SK-N-SH (cell line): ENCODE measurements around the gene SRRT. TPM values are rescaled to one million over a fixed set of nuclear protein-coding genes. Genes with fewer than 3 reads are reported as not detected.

Source experiments
- CTCF ChIA-PET: fragments of 300-600, 350-600 bp; formaldehyde crosslinking; extraction: SDS; loops from one replicate; lab custom pipeline; 2021; lab: Yijun Ruan, JAX
- POLR2A ChIA-PET: fragments of 350-600 bp; sonication (Branson Sonifier 250); formaldehyde crosslinking; extraction: SDS; loops from one replicate; lab custom pipeline; 2020; ENCODE audit warnings: antibody characterized with exemption, inconsistent platforms; lab: Yijun Ruan, JAX
- DNase-seq: peaks from one replicate; pipeline ENCODE4 v3.0.0; 2012
- H2AFZ ChIP-seq: fragments of 200-600 bp; sonication (generic); 2 replicates; pipeline ENCODE4 v1.8.1; 2016; ENCODE audit warnings: antibody characterized with exemption, mild to moderate bottlenecking, low read depth
- H3F3A ChIP-seq: fragments of 200-600 bp; sonication (generic); replicated peaks from 2 replicates; pipeline ENCODE3; 2016; ENCODE audit warnings: antibody characterized with exemption, mild to moderate bottlenecking; ENCODE audit not compliant: insufficient read depth
- H3K27ac ChIP-seq, 2 experiments: fragments of 200-500 bp in 1 of 2; fragments of 200-600 bp in 1 of 2; sonication (Bioruptor generic) in 1 of 2; sonication (generic), shearing (Covaris generic) in 1 of 2; 2 replicates each; pipeline versions ENCODE4 v1.5.1 to v1.6.1; 2014 to 2016; ENCODE audit warnings: low read depth in 2 of 2, inconsistent platforms in 1 of 2, low read length in 1 of 2, mild to moderate bottlenecking in 1 of 2, mixed read lengths in 1 of 2
- H3K27me3 ChIP-seq: fragments of 200-600 bp; sonication (generic), shearing (Covaris generic); 2 replicates; pipeline ENCODE4 v1.6.1; 2016; ENCODE audit warnings: mixed run types; ENCODE audit not compliant: insufficient read depth
- H3K36me3 ChIP-seq, 2 experiments: fragments of 200-500 bp in 1 of 2; fragments of 200-600 bp in 1 of 2; sonication (Bioruptor generic) in 1 of 2; sonication (generic) in 1 of 2; replicated peaks in 1 of 2; 2 replicates each; pipeline versions ENCODE3 to v1.5.1; 2014 to 2016; ENCODE audit warnings: low read length in 1 of 2, mild to moderate bottlenecking in 1 of 2; ENCODE audit not compliant: insufficient read depth in 2 of 2, control insufficient read depth in 1 of 2
- H3K4me1 ChIP-seq, 2 experiments: fragments of 200-500 bp in 1 of 2; fragments of 200-600 bp in 1 of 2; sonication (Bioruptor generic) in 1 of 2; sonication (generic), shearing (Covaris generic) in 1 of 2; 2 replicates each; pipeline versions ENCODE4 v1.5.1 to v1.6.1; 2014 to 2016; ENCODE audit warnings: low read depth in 1 of 2, low read length in 1 of 2, mixed run types in 1 of 2; ENCODE audit not compliant: insufficient read depth in 2 of 2, control insufficient read depth in 1 of 2
- H3K4me2 ChIP-seq: fragments of 200-600 bp; sonication (generic), shearing (Covaris generic); 2 replicates; pipeline ENCODE4 v1.6.1; 2017; ENCODE audit warnings: mixed run types
- H3K4me3 ChIP-seq, 2 experiments: fragments of 200-500 bp in 1 of 2; fragments of 200-600 bp in 1 of 2; sonication (Bioruptor generic) in 1 of 2; sonication (generic), shearing (Covaris generic) in 1 of 2; 2 replicates each; pipeline versions ENCODE4 v1.5.1 to v1.8.1; 2014 to 2016; ENCODE audit warnings: low read depth in 2 of 2, inconsistent platforms in 1 of 2, low read length in 1 of 2, mild to moderate bottlenecking in 1 of 2, mixed read lengths in 1 of 2, moderate library complexity in 1 of 2
- H3K79me2 ChIP-seq: fragments of 200-600 bp; sonication (generic); 2 replicates; pipeline ENCODE4 v1.8.1; 2017; ENCODE audit warnings: mild to moderate bottlenecking; ENCODE audit not compliant: insufficient read depth
- H3K9ac ChIP-seq: fragments of 200-600 bp; sonication (generic); 2 replicates; pipeline ENCODE4 v1.6.1; 2017; ENCODE audit warnings: mixed run types
- H3K9me2 ChIP-seq: fragments of 200-600 bp; sonication (generic); 2 replicates; pipeline ENCODE4 v1.6.1; 2017; ENCODE audit warnings: mixed run types
- H3K9me3 ChIP-seq: fragments of 200-600 bp; sonication (generic); 2 replicates; pipeline ENCODE4 v1.6.1; 2017; ENCODE audit warnings: mixed run types, mild to moderate bottlenecking, moderate library complexity
- H4K20me1 ChIP-seq: fragments of 200-600 bp; sonication (generic); 2 replicates; pipeline ENCODE4 v1.6.1; 2017; ENCODE audit warnings: mild to moderate bottlenecking, mixed run types; ENCODE audit not compliant: insufficient read depth
- ELF1 ChIP-seq: IDR thresholded peaks from 2 replicates; pipeline ENCODE4 v1.4.0; 2012
- EP300 ChIP-seq, 2 experiments: IDR thresholded peaks; 2 replicates each; pipeline versions ENCODE4 v1.4.0 to v1.6.1; 2012; ENCODE audit warnings: borderline replicate concordance in 1 of 2, low read depth in 1 of 2, low read length in 1 of 2
- EZH2phosphoT487 ChIP-seq: fragments of 200-600 bp; sonication (generic); IDR thresholded peaks from 2 replicates; pipeline ENCODE4 v1.6.1; 2017; ENCODE audit warnings: low read depth, mixed run types, mild to moderate bottlenecking, antibody characterized with exemption, moderate library complexity, borderline replicate concordance
- FOSL2 ChIP-seq: IDR thresholded peaks from 2 replicates; pipeline ENCODE4 v1.4.0; 2012; ENCODE audit warnings: low read depth, mild to moderate bottlenecking, moderate library complexity, borderline replicate concordance
- JUND ChIP-seq: IDR thresholded peaks from 2 replicates; pipeline ENCODE4 v1.4.0; 2012
- NRF1 ChIP-seq: IDR thresholded peaks from 2 replicates; pipeline ENCODE4 v1.6.1; 2012; ENCODE audit warnings: low read depth, mild to moderate bottlenecking, low read length
- POLR2AphosphoS5 ChIP-seq: IDR thresholded peaks from 2 replicates; pipeline ENCODE4 v1.6.1; 2012; ENCODE audit warnings: low read depth, low read length
- RCOR1 ChIP-seq: fragments of 150-350 bp; IDR thresholded peaks from 2 replicates; pipeline ENCODE4 v1.6.1; 2017; ENCODE audit warnings: antibody characterized with exemption, low read length
- RFX5 ChIP-seq: IDR thresholded peaks from 2 replicates; pipeline ENCODE4 v1.6.1; 2012; ENCODE audit warnings: mild to moderate bottlenecking, improper control_type of control experiment, low read length
- SIN3A ChIP-seq: IDR thresholded peaks from 2 replicates; pipeline ENCODE4 v1.6.1; 2012; ENCODE audit warnings: low read depth, mild to moderate bottlenecking, low read length, moderate library complexity, borderline replicate concordance
- SMC3 ChIP-seq: IDR thresholded peaks from 2 replicates; pipeline ENCODE4 v1.6.1; 2012; ENCODE audit warnings: low read depth, low read length, improper control_type of control experiment
- TAF1 ChIP-seq: IDR thresholded peaks from 2 replicates; pipeline ENCODE4 v1.6.1; 2012; ENCODE audit warnings: low read depth, mild to moderate bottlenecking, low read length, moderate library complexity, borderline replicate concordance
- WGBS: methylation state at CpG from one replicate; pipeline ENCODE4 v1.1.6; 2017; ENCODE audit warnings: low lambda C conversion rate; 5-methylcytosine and 5-hydroxymethylcytosine counted together
- polyA plus RNA-seq, 3 experiments: library from polyadenylated mRNA; depleted of rRNA; stranded (reverse); fragments of >200 nt; gene quantifications; 2 replicates each; pipeline ENCODE4 v1.2.3, GENCODE V29; 2012
- TF ChIP-seq, protein P1 (sequence below): fragments of 150-350 bp; IDR thresholded peaks from 2 replicates; pipeline ENCODE4 v1.6.1; 2017; ENCODE audit warnings: antibody characterized with exemption, low read length, low read depth, borderline replicate concordance
- TF ChIP-seq, protein P2 (sequence below): IDR thresholded peaks from 2 replicates; pipeline ENCODE4 v1.4.0; 2012; ENCODE audit warnings: low read depth
- TF ChIP-seq, protein P3 (sequence below): IDR thresholded peaks from 2 replicates; pipeline ENCODE4 v1.6.1; 2012; ENCODE audit warnings: mild to moderate bottlenecking, low read depth, low read length, moderate library complexity
- TF ChIP-seq, protein P4 (sequence below): IDR thresholded peaks from 2 replicates; pipeline ENCODE4 v1.4.0; 2012; ENCODE audit warnings: low read depth, borderline replicate concordance
- TF ChIP-seq, protein P5 (sequence below): fragments of 150-350 bp; IDR thresholded peaks from 2 replicates; pipeline ENCODE4 v1.6.1; 2016; ENCODE audit warnings: mild to moderate bottlenecking, low read depth, low read length
- TF ChIP-seq, protein P6 (sequence below): fragments of 200-600 bp; sonication (generic); IDR thresholded peaks from 2 replicates; pipeline ENCODE4 v1.6.1; 2017; ENCODE audit warnings: antibody characterized with exemption, mild to moderate bottlenecking, moderate library complexity

Gene SRRT
- polyA plus RNA-seq, 1 of the 3 experiments (the other 2 are of a cell fraction): 92.7 TPM

DNA sequence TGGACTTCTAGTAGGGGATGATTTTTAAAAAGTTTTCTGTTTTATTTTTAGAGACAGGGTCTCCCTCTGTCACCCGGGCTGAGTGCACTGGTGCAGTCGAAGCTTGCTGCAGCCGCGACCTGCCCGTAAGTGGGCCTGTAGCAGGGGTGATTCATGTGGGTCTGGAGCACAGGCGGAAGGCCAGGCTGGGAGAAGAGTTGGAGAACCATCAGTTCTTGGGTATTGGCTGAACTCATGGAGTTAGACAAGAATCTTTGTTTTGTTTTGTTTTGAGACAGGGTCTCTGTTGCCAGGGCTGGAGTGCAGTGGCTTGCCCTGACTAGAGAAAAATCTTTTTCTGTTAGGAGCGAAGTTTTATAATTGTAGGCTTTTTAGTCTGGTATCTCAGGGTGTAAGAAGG, 5.7 kb downstream of the SRRT start:
- H2AFZ ChIP-seq: no peak overlapping the region
- no peak overlapping the region for H3K9ac ChIP-seq
- H3K9me2 ChIP-seq: no peaks in the 10 kb centered on the region
- TF ChIP-seq EZH2phosphoT487 (no peak), FOSL2 (no peak), EP300 (IDR thresholded peaks at IDR 0.05; ENCODE audit: borderline replicate concordance in 1 of 2, low read depth in 1 of 2, low read length in 1 of 2) (no peak)
- TF ChIP-seq, protein P1, sequence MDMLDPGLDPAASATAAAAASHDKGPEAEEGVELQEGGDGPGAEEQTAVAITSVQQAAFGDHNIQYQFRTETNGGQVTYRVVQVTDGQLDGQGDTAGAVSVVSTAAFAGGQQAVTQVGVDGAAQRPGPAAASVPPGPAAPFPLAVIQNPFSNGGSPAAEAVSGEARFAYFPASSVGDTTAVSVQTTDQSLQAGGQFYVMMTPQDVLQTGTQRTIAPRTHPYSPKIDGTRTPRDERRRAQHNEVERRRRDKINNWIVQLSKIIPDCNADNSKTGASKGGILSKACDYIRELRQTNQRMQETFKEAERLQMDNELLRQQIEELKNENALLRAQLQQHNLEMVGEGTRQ: no peak
- TF ChIP-seq, protein P2, sequence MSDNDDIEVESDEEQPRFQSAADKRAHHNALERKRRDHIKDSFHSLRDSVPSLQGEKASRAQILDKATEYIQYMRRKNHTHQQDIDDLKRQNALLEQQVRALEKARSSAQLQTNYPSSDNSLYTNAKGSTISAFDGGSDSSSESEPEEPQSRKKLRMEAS: no peak
- TF ChIP-seq, all 33 proteins: peak for 0
- no peaks in the 10 kb centered on the region for H3K27me3 ChIP-seq
- H3F3A ChIP-seq: peaks cover 27% of the 10 kb centered on the region
- H3K9me3 ChIP-seq: no peaks in the 10 kb centered on the region
- H3K79me2 ChIP-seq: peaks cover 79% of the 10 kb centered on the region
- 96% methylated on average over 7 of the region's 7 CpGs for WGBS
- no peak overlapping the region for H3K27ac ChIP-seq
- no peak overlapping the region for H3K4me2 ChIP-seq
- H3K4me1 ChIP-seq: peaks cover 8 to 23% of the 10 kb centered on the region in 2 experiments; a peak in 3 of 4 replicates
- H4K20me1 ChIP-seq: peaks cover 65% of the 10 kb centered on the region
- DNase-seq: no peak
- H3K36me3 ChIP-seq: peaks cover 65 to 80% of the 10 kb centered on the region in 2 experiments
- ChIA-PET POLR2A (interaction anchor here (0.7 to 1.5 kb wide), 2 partner anchors 9 to 22 kb away, joined by 3 to 5 read pairs; partner anchors contain the start of gene UFSP1), CTCF (interaction anchor here (0.9 to 1.3 kb wide), 3 partner anchors 9 to 72 kb away, joined by 3 read pairs; partner anchors contain the start of genes SLC12A9 and UFSP1)
- no peak overlapping the region for H3K4me3 ChIP-seq

DNA sequence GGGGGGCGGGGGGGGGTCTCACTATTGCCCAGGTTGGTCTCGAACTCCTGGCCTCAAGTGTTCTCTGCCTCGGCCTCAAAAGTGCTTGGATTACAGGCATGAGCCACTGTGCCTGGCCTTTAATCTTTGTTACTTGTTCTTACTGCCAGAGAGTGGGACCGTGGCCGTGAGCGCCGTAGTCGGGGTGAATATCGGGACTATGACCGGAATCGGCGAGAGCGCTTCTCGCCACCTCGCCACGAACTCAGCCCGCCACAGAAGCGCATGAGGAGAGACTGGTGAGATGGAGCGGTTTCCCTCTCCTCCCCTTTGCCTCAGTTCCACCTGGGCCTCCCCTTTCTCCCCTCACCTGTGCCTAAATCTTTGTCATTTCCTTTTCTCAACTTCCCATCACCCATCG, 6.2 kb downstream of the SRRT start:
- ChIA-PET POLR2A (interaction anchor here (0.6 to 0.7 kb wide), 2 partner anchors 8 to 22 kb away, joined by 3 read pairs; partner anchors contain the start of gene UFSP1), CTCF (interaction anchor here (1.1 to 3.3 kb wide), 3 partner anchors 9 to 72 kb away, joined by 3 to 18 read pairs (median 3); partner anchors contain the start of genes ACHE and UFSP1)
- Histone ChIP-seq H3K9me2 (no peaks in the 10 kb centered on the region), H3K4me1 (peaks cover 5 to 22% of the 10 kb centered on the region in 2 experiments; a peak in 3 of 4 replicates), H3K9ac (no peak overlapping the region), H4K20me1 (peaks cover 62% of the 10 kb centered on the region), H3K9me3 (no peaks in the 10 kb centered on the region), H3K4me3 (no peak overlapping the region), H3F3A (peaks cover 28% of the 10 kb centered on the region), H3K79me2 (peaks cover 78% of the 10 kb centered on the region), H3K36me3 (peaks cover 70 to 82% of the 10 kb centered on the region in 2 experiments), H2AFZ (no peak overlapping the region), H3K4me2 (no peak overlapping the region), H3K27ac (no peak overlapping the region), H3K27me3 (no peaks in the 10 kb centered on the region)
- DNase-seq: no peak
- 96% methylated on average over 20 of the region's 20 CpGs for WGBS
- TF ChIP-seq RCOR1 (no peak), JUND (no peak), SIN3A (no peak), TAF1 (no peak), NRF1 (no peak), SMC3 (no peak), ELF1 (no peak), RFX5 (no peak), POLR2AphosphoS5 (no peak)
- TF ChIP-seq, protein P3, sequence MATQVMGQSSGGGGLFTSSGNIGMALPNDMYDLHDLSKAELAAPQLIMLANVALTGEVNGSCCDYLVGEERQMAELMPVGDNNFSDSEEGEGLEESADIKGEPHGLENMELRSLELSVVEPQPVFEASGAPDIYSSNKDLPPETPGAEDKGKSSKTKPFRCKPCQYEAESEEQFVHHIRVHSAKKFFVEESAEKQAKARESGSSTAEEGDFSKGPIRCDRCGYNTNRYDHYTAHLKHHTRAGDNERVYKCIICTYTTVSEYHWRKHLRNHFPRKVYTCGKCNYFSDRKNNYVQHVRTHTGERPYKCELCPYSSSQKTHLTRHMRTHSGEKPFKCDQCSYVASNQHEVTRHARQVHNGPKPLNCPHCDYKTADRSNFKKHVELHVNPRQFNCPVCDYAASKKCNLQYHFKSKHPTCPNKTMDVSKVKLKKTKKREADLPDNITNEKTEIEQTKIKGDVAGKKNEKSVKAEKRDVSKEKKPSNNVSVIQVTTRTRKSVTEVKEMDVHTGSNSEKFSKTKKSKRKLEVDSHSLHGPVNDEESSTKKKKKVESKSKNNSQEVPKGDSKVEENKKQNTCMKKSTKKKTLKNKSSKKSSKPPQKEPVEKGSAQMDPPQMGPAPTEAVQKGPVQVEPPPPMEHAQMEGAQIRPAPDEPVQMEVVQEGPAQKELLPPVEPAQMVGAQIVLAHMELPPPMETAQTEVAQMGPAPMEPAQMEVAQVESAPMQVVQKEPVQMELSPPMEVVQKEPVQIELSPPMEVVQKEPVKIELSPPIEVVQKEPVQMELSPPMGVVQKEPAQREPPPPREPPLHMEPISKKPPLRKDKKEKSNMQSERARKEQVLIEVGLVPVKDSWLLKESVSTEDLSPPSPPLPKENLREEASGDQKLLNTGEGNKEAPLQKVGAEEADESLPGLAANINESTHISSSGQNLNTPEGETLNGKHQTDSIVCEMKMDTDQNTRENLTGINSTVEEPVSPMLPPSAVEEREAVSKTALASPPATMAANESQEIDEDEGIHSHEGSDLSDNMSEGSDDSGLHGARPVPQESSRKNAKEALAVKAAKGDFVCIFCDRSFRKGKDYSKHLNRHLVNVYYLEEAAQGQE: no peak
- TF ChIP-seq, protein P4, sequence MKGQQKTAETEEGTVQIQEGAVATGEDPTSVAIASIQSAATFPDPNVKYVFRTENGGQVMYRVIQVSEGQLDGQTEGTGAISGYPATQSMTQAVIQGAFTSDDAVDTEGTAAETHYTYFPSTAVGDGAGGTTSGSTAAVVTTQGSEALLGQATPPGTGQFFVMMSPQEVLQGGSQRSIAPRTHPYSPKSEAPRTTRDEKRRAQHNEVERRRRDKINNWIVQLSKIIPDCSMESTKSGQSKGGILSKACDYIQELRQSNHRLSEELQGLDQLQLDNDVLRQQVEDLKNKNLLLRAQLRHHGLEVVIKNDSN: no peak
- TF ChIP-seq, protein P5, sequence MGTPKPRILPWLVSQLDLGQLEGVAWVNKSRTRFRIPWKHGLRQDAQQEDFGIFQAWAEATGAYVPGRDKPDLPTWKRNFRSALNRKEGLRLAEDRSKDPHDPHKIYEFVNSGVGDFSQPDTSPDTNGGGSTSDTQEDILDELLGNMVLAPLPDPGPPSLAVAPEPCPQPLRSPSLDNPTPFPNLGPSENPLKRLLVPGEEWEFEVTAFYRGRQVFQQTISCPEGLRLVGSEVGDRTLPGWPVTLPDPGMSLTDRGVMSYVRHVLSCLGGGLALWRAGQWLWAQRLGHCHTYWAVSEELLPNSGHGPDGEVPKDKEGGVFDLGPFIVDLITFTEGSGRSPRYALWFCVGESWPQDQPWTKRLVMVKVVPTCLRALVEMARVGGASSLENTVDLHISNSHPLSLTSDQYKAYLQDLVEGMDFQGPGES: no peak
- TF ChIP-seq, protein P2: no peak
- TF ChIP-seq, protein P6, sequence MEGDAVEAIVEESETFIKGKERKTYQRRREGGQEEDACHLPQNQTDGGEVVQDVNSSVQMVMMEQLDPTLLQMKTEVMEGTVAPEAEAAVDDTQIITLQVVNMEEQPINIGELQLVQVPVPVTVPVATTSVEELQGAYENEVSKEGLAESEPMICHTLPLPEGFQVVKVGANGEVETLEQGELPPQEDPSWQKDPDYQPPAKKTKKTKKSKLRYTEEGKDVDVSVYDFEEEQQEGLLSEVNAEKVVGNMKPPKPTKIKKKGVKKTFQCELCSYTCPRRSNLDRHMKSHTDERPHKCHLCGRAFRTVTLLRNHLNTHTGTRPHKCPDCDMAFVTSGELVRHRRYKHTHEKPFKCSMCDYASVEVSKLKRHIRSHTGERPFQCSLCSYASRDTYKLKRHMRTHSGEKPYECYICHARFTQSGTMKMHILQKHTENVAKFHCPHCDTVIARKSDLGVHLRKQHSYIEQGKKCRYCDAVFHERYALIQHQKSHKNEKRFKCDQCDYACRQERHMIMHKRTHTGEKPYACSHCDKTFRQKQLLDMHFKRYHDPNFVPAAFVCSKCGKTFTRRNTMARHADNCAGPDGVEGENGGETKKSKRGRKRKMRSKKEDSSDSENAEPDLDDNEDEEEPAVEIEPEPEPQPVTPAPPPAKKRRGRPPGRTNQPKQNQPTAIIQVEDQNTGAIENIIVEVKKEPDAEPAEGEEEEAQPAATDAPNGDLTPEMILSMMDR: no peak
